ENCODE data around the gene CDKN2B. TPM values are rescaled to one million over a fixed set of nuclear protein-coding genes. Genes with fewer than 3 reads are reported as not detected.
A peak's percentile ranks its signal among the peaks of the same experiment; 100 is the strongest.

Gene CDKN2B
- total RNA-seq, 2 donors from 2014 or later = 6.0 to 9.6 TPM

- TF ChIP-seq CTCF (IDR thresholded peaks at IDR 0.05) (no peak), POLR2A (IDR thresholded peaks at IDR 0.05) (no peak)
- Histone ChIP-seq H3K4me1 (peaks cover 17% of the 10 kb centered on the region), H3K27me3 (no peaks in the 10 kb centered on the region), H3K27ac (no peak overlapping the region), H3K9me3 (no peaks in the 10 kb centered on the region), H3K36me3 (replicated peaks in 1 of 2; ENCODE audit: insufficient read depth in 1 of 2, low read depth in 2 of 2) (no peaks in the 10 kb centered on the region), H3K4me3 (no peak overlapping the region)
- intact Hi-C loops (cut with DNase I) = loop anchor here (10.0 kb wide), 1 partner anchor 63 kb away; no protein-coding TSS in a partner anchor
- WGBS, 2 donors = 76 to 80% methylated on average over 1 of the region's 1 CpG
- no peak for ATAC-seq
- no peak for DNase-seq
These were observed 11.6 kb downstream of the CDKN2B start for GRCh38 chr9:21997480-21997879.

- DNase-seq (no peak), ATAC-seq (no peak)
- no peak overlapping the region for H3K27ac ChIP-seq
- no peak for TF ChIP-seq POLR2A (IDR thresholded peaks at IDR 0.05)
- no peak for TF ChIP-seq CTCF (IDR thresholded peaks at IDR 0.05)
- H3K4me3 ChIP-seq = no peak overlapping the region
- H3K4me1 ChIP-seq = peaks cover 17% of the 10 kb centered on the region
- H3K27me3 ChIP-seq = no peaks in the 10 kb centered on the region
- WGBS, 2 donors = 79 to 91% methylated on average over 5 of the region's 5 CpGs
- no peaks in the 10 kb centered on the region for H3K9me3 ChIP-seq
- no peaks in the 10 kb centered on the region for H3K36me3 ChIP-seq (replicated peaks in 1 of 2; ENCODE audit: insufficient read depth in 1 of 2, low read depth in 2 of 2)
- intact Hi-C loops (cut with DNase I) = loop anchor here (10.0 kb wide), 1 partner anchor 62 kb away; no protein-coding TSS in a partner anchor
These were observed 12.2 kb downstream of the CDKN2B start for GRCh38 chr9:21996858-21997257.

DNA sequence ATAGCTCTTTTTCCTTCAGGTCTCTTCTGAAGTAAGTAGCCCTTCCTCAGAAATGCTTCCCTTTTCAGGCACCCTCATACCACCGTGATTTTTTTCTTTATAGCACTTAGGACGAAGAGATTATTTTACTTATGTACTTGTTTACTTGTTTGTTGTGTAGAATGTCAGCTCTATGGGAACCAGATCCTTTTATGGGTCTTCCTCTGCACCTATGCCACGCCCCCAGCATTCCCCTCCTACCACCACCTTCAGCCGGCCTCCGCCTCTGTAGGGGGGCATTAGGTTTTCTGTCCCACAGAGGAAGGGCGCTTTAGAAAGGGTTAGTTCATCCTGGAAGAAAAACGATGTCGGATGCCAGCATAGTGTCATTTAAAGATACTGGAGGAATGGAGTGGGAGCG is 12.7 kb downstream of the CDKN2B start:
- Histone ChIP-seq H3K9me3 (no peaks in the 10 kb centered on the region), H3K4me1 (peaks cover 17% of the 10 kb centered on the region), H3K36me3 (replicated peaks in 1 of 2; ENCODE audit: insufficient read depth in 1 of 2, low read depth in 2 of 2) (no peaks in the 10 kb centered on the region), H3K27ac (no peak overlapping the region), H3K4me3 (no peak overlapping the region), H3K27me3 (no peaks in the 10 kb centered on the region)
- WGBS, 2 donors = 54 to 85% methylated on average over 9 of the region's 9 CpGs
- TF ChIP-seq POLR2A (IDR thresholded peaks at IDR 0.05) (no peak), CTCF (IDR thresholded peaks at IDR 0.05) (no peak)
- no peak for DNase-seq
- ATAC-seq = no peak
- intact Hi-C loops (cut with DNase I) = loop anchor here (10.0 kb wide), 1 partner anchor 62 kb away; no protein-coding TSS in a partner anchor

- H3K4me1 ChIP-seq = peaks cover 17% of the 10 kb centered on the region
- H3K9me3 ChIP-seq = no peaks in the 10 kb centered on the region
- TF ChIP-seq CTCF (IDR thresholded peaks at IDR 0.05) = peak in 3 of 7 experiments; percentile 11 to 23 (median 14)
- no peak for TF ChIP-seq POLR2A (IDR thresholded peaks at IDR 0.05)
- H3K27ac ChIP-seq = peak overlapping the region in 2 of 4 donors; percentile 51 to 81
- ATAC-seq = peak; percentile 62
- 20 to 34% methylated on average over 41 to 54 of the region's 54 CpGs for WGBS, 2 donors
- intact Hi-C loops (cut with DNase I) = loop anchor here (10.0 kb wide), 1 partner anchor 61 kb away; no protein-coding TSS in a partner anchor
- H3K4me3 ChIP-seq = peak overlapping the region in 1 of 2 donors; percentile 86
- H3K36me3 ChIP-seq (replicated peaks in 1 of 2; ENCODE audit: insufficient read depth in 1 of 2, low read depth in 2 of 2) = no peaks in the 10 kb centered on the region
- no peaks in the 10 kb centered on the region for H3K27me3 ChIP-seq
- peak in 3 of 4 donors; percentile 30 to 50 (median 38) for DNase-seq
These were observed 13.3 kb downstream of the CDKN2B start for GRCh38 chr9:21995666-21996398.
